Cerebellar cortex (tissue), 1 donor: ENCODE results near the gene CCSAP.
"Not testable (repeated sequence)": the region's sequence is repeated elsewhere in the genome, so short reads cannot be mapped to it uniquely, and the experiment has no call there.

Experiments
- DNase-seq: peaks from one replicate; pipeline ENCODE4 v3.0.0-alpha.2; 2015; ENCODE audit warnings: low spot score

CCSAP gene

DNA sequence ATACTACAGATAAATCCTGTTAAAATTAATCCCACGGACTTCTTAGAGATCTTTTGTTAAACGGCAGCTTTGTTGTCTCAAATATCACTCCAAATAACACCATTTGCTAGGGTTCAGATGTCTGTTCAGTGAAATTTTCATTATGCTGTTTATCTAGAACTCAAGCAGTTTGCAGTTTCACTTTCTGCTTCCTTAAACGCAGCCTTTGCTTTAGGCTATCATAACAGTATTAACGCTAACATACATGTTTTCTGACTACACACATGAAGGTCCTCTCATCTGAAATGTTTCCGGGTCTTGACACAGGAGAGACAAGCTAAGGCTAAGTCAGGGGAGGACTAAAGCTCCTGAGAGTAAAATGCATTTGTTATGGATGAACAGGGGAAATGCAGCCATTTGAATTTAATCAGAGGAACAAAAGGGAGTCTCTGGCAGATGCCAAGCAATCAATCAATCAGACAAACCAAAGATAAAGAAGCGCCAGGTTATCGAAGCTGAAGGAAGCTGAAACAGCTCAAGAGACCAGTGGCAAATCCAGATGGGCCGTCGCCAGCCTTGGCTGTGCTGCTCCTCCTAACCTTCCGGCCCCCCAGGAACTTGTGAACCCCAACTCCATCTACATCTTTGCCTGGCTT, 16.9 kb downstream of the CCSAP start:
- DNase-seq, result no peak

DNA sequence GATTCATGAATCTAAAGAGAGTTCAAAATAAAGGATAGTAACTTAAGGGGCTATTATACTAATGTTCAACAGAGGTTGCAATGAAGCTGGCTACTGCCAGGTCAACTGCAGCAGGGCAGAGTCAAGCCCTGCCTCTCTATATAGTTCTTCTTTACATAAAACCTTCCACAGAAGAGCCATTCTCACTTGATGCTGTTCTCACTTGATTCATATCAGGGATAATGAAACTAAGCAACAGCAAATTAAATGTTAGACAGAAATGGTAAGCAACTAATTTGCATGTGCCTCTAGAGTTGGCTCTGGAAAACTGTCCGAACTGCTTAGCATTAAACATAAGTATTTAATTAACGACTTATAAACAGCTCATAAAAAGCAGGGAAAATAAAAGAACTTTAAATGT, 17.4 kb downstream of the CCSAP start:
- no peak for DNase-seq

DNA sequence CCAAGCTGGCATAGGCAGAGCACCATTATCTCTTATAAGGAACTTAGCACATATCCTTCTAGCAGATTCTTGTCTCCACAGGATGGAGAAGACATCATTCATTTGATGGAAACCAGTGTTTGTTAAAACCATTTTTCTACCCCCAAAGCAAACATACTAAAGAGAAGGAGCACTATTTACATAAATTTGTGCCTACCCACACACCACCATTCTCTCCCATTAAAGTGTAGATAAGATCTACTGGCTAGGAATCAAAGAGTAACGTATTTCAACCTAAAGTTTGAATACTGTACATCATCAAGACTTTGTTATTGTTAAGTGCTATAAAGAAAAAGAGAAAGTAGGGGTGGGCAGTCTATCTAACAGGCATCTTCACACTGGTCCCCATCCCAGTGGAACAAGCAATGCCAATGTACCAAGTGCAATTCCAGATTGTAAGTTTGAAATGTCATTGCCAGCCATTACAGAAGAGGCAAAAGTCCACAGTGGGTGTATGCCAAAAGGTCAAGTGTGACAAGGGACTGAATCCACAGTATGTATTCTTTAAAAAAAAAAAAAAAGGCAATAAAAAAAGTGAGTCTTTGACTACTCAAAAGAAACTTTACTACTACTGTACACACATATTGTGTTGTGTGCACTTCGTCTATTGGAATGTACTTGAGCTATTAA, 18.8 kb downstream of the CCSAP start:
- no peak for DNase-seq

DNA sequence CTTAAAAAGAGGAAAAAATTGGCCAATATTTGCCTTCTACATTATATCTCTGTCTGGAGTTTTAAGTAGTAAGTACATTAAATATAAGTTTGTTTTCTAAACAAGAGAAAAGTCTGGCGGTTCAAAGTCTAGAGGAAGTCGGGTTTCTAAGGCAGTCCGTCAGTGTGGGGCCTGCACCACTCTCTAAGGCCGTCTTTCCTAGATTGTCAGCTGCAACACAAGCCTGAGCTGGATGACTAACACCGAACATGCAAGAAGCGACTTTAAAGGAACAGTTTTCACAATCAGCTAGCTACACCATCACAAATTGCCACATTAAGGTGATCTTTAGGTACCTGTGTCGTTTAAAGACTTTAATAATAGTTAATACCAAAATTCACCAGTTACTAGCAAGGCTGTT, 19.6 kb downstream of the CCSAP start:
- DNase-seq, result no peak

DNA sequence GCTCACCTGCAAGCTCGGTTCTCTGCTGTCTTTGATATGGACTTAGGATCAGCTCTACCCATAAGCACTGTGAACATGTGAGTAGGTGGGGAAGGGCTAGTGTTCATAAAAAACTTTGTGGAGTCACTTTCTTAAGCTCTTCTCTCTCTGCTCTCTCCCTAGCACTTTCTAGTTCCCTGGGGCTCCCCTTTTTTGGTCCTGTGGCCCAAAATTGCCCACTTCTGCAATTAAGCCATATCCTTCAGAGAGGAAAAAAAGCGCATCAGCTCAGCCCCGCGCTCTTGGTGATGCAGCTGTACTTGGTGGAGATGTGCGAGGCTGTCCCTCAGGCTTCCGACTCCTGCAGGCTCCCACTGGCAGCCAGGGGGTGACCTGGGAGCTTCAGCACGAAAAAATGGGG, 23.4 kb downstream of the CCSAP start:
- no peak for DNase-seq

DNA sequence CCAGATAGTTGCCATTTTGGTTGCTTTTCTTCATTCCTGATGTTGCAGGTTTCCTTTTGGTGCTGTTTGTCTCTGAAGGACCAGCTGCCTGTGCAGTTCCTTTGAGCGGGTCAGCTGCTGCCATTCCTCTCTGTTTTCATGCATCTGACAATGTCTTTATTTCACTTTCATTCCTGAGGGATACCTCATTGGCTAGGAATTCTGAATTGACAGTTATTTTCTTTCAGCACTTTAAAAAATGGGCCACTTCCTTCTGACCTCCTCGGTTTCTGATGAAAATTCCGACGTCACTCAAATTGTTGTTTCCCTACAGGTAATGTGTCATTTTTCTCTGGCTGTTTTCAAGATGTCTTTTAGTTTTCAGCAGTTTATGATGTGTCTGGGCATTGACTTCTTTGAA, 24.8 kb downstream of the CCSAP start:
- DNase-seq, result no peak

DNA sequence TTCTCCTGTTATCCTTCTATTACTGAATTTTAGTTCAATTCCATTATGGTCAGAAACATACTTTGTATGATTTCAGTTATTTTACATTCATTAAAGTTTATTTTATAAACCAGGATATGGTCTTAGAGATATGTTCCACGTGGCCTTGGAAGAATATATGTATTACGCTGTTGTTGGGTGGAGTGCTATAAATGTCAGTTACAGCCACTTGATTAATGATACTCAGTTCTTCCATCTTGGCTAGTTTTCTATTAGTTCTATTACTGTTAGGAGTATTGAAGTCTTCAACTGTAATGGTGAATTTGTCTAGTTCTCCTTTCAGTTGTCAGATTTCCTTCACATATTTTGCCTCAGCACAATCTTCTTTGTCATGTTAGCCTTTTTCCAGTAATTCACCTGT, 26.7 kb downstream of the CCSAP start:
- DNase-seq, result no peak

DNA sequence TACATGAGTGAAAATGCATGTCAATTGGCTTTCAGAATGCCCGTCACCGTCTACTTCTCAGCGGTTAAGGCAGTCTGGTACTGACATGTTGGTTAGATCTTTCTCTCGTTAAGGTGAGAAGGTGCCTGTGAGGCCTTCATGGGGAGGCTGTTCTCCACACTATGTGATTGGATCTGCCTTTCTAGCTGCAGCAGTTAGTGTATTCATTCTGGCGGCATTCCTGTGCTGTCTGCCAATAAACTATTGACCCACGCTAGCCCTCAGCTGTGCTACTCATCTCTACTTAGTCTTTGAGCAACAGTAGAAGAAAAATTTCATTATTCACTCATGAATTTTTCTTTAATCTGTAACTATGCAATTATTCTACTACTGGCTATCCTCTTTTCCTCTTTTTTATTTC, 32.0 kb downstream of the CCSAP start:
- DNase-seq, result no peak

DNA sequence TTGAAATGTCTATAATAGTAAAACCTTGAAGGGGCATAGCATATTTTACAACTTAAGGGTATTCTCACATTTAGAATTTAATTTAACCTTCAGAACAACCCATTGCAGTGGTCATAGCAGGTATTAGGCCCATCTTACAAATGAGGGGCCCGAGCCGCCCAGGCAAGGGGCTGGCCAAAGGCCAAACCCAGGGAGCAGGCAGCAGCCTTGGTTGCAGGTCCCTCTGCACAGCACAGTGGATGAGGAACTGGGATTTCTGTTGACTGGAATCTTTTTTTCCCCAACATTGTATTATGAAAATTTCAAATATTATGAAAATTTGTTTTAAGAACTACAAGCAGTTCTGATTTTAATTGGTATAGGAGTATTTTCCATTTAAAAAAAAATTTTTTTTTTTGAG, 33.2 kb downstream of the CCSAP start:
- no peak for DNase-seq

DNA sequence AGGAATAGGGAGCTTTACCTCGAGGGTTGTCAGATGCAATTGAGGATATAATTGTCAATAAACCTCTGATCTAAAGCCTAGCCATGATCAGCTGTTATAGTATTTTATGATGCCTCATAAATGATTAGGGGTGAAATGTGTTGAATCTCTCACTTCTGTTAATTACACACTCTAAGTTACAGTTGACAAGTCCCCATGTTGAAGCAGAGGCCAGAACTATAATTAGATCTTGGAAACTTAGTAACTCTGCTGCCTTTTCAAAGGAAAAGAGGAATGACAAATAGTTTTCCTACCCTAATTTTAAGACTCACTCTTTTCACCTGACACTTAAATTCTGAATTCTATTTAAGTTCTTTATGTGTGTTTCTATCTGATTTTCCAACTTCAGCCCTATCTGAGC, 33.8 kb downstream of the CCSAP start:
- DNase-seq, result peak; percentile 24

DNA sequence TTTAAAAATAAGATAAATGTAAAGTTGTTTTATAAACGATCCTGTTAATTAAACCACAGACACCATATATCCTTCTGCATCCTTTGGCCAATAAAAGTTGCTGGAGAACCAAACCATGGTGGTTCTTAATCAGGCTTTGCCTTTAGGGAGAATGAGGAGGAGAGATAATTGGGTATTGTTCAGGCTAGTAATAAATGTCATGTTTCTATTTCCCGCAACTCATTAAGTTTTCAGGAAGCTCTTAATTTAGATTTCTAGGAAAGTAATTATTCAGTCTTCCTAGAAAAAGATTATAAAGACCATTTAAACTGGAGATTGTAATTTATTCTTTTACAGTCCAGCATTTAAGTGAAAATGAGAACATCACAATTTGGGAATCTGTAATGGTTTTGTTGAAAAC, 37.5 kb downstream of the CCSAP start:
- DNase-seq, result no peak

DNA sequence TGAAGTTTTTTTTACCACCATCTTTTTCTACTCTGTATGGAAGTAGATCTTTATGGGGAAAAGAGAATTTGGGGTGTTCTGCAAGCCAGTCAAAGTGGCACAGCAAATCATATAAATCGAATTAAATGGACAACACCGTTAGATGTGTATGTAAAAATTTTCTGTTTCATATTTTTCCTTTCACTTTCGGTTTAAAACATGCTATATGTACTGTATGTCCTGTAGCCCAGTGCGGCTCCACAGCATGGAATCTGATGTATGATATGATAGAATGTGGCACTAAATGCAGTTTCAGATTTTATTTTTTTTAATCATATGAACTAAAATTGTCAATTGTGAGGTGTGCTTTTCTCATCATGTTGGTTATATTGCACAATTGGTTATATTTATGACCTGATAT, 39.0 kb downstream of the CCSAP start:
- DNase-seq, result no peak

DNA sequence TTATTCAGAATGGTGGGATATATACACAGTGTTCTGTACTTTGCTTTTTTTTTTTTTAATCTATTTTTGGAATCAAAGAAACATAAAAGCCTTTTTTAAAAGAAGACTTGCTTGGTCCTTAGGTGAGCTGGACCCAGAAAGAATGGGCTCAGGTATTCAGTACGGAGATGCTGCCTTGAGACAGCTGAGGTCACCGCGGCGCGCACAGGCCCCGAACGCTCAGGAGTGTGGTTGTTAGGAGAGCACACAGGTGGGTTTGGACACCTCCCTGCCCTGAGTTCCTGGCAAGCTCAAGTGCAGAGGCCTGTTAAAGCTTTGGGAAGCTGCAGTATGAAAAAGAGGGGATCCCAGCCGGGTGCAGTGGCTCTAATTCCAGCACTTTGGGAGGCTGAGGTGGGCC, 40.1 kb downstream of the CCSAP start:
- DNase-seq, result no peak

DNA sequence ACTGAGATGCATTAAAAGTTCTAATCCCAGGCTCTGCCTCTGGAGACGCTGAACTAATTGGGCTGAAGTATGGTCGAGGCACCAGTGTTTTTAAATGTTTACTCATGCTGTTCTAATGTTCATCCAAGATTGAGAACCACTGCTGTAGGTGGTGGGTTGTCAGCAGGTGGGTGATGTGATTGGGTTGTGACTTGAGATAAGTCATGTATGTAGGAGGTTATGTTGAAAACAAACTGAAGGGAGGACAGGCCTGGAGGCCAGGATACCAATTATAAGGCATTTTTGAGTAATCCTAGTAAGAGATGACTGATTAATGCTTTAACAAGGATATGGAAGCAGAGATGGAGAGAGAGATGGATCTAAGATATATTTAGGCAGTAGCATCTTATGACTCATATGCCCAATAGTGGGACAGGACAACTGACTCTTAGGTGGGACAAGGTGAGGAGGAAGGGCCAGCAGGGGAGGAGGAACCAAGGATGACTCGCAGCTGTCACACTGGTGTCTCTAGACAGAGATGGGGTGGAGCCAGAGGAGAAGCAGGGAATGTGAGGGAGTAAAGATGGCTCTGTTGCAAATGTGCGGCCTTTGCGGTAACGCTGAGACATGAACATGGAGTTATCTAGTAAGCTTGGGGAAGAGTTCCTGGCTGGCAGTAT, 42.6 kb downstream of the CCSAP start:
- no peak for DNase-seq

DNA sequence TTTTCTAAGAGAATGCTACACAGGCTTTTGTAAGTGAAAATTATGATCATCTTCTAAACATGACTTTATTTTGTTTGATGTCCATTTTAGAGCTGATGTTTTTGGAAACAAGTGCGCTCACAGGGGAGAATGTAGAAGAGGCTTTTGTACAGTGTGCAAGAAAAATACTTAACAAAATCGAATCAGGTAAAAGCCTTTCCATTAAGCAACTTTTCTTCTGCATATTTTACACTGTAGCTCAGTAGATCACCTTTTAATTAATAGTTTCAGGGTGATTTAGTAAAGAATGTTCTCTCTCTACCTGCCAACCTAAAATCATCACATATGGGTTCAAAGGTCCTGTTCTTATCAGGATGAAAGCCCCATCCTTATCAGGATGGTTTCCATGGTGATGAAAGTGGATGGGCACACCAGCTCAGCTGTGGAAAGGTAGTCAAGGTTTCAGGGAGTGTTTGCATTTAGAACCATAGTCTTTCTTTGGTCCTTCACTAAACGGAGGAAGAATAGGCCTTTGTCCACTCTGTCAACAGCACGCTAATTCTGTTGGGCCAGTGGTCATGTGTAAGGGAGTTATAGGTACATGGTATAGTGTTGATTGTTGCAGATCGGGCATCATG, 43.9 kb downstream of the CCSAP start:
- DNase-seq, result no peak

DNA sequence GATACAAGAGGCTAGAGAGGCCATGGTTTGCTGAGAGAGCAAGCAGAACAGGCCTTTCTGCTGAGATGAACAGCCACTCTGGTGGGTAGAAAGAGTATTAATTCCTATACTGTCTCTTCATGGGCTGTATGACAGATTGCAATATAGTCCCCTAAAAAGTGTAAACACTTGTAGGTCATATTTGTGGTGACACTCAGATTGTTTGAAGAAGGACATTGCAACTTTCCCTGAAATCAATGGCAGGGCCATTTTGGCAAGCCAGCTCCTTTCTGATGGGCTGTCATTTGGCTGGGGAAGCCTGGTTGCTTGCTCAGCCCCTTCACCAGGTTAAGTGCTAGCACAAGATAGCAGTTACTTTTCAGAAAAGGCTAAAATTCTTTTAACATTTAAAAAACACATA, 44.4 kb downstream of the CCSAP start:
- DNase-seq, result no peak

DNA sequence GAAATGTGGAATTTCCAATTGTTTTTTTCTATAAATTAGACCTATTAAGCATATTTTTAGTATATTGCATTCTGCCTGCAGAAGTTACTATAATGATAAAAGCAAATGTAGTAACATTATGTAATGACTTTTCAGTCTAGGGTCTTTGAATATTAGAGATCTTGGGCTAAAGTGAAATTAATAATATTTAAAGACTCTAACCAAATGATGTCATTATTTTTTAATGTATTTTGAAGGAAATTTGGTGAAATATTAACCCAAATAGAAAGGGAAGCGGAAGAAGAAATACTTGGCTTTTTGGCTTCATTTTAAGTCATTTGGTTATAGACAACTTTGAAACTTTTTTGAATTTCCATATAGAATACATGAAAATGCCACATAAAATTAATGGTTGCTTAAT, 45.1 kb downstream of the CCSAP start:
- DNase-seq, result no peak

DNA sequence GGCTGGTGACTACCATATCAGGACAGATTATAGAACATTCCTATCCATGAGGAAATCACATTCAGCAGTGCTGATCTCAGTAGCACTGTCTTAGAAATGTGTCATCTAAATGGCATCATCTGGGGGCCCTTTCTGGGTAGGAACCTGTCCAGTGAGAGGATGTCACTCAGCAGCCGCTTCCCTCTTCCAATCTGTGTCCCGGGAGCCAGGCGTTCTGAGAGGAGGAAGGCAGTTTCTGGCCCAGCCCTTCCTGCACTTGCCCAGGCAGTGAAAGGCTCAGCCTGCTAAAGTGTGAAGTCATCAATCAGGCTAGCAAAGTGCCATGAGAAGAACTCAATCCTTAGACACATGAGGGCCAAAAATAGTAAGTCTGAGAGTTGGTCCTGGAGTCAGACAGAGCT, 46.3 kb downstream of the CCSAP start:
- no peak for DNase-seq

DNA sequence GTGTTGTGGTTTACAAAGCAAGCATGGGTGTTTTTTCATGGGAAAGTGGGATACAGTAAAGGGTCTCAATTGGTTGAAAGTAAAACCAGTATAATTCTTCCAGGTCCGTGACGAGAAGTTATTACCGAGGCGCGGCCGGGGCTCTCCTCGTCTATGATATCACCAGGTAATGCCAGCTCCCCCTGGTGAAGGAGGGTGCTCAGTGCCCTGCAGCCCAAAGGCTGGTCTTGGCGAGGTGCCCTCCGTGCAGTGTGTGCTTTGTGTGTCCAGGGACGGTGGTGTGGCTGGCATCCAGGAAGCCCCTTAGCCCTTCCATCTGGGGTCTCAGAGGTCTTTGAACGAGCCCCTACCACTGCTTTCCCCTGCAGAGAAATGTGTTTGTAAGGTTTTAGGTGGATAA, 47.1 kb downstream of the CCSAP start:
- DNase-seq, result no peak

DNA sequence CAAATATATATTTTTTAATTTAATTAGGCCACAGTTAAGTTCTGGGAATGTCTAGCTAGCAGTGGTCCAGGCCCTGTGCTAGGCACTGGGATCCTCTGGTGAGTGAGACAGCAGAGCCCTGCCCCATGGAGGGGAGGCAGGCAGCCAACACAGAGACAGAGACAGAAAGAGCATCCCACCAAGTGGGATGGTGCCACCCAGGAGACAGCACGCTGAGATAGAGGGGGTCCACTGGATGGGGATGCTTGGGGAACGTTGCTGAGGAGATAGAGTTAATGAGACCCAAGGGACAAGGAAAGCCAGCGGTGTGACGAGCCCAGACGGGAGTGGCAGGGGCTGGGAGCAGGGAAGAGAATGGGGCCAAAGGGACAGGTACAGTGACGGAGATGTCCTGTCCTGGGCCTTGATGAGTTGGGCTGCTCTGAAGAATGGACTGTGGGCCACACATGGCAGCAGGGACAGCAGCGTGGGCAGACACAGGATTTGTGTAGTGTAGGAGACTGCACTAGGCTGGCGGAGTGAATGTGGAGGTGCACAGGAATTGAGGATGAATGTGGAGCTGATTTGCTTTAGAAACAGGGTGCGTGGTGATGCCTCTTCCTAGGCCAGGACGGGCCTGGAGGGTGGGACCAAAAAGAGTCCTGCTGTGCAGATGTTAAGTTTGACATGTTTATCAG, 49.2 kb downstream of the CCSAP start:
- DNase-seq, result no peak

DNA sequence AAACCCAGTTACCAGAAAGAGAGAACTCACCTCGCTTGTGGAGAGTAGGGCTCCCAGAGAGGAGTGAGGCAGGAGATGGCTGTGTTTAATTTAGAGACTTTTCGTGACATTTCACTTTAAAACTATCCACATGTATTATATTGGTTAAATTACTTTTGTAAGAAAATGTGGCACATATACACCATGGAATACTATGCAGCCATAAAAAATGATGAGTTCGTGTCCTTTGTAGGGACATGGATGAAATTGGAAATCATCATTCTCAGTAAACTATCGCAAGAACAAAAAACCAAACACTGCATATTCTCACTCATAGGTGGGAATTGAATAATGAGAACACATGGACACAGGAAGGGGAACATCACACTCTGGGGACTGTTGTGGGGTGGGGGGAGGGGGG, 51.2 kb downstream of the CCSAP start:
- not testable (repeated sequence) for DNase-seq

DNA sequence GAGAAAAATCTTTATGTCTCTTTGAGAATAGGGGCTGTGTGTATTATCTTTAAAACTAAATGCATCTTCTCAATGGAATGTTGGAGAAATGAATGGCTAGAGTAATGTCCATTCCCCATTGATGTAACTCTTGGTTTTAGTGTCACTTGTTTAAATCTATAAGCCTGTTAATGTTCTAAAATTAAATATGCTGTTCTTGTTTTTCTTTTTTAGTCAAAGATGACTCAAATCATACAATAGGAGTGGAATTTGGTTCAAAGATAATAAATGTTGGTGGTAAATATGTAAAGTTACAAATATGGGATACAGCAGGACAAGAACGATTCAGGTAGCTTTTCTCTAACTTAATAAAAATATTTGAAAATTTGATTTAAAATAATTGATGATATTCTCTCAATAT, 54.3 kb downstream of the CCSAP start:
- no peak for DNase-seq

DNA sequence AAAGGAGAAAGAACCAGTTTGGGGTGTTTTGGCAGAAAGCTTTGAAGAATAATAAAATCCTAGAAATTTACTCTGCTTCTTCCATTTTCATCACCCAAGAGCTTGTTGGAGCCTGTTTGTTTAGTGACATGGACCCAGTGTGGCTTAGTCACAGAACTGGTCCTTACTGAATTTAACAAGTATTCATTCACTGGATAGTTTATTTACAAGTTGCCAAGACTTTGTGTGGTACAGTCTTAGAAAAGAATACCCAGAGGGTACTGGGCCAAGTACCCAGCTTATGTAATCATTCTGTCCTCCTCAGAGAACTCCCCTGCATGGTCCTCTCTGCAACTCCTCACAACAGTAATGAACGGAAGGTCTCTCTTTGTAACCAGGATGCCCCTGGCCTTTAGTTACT, 55.6 kb downstream of the CCSAP start:
- peak; percentile 31 for DNase-seq
